Loucy (cell line): ENCODE measurements around the gene APLN.

Experiments used
- EZH2phosphoT487 ChIP-seq: fragments of 200-600 bp; IDR thresholded peaks from 2 replicates; pipeline ENCODE4 v1.6.1; 2018; ENCODE audit warnings: antibody characterized with exemption, mild to moderate bottlenecking, moderate library complexity, borderline replicate concordance
- TF ChIP-seq, protein P1 (sequence below): fragments of 200-600 bp; sonication (generic); conservative IDR thresholded peaks from 2 replicates; pipeline ENCODE4 v1.5.1; 2014; ENCODE audit warnings: mild to moderate bottlenecking, antibody characterized with exemption, low read length

GRCh38 chrX:129682979-129683378 is 28.2 kb upstream of the APLN start:
- TF ChIP-seq, protein P1, sequence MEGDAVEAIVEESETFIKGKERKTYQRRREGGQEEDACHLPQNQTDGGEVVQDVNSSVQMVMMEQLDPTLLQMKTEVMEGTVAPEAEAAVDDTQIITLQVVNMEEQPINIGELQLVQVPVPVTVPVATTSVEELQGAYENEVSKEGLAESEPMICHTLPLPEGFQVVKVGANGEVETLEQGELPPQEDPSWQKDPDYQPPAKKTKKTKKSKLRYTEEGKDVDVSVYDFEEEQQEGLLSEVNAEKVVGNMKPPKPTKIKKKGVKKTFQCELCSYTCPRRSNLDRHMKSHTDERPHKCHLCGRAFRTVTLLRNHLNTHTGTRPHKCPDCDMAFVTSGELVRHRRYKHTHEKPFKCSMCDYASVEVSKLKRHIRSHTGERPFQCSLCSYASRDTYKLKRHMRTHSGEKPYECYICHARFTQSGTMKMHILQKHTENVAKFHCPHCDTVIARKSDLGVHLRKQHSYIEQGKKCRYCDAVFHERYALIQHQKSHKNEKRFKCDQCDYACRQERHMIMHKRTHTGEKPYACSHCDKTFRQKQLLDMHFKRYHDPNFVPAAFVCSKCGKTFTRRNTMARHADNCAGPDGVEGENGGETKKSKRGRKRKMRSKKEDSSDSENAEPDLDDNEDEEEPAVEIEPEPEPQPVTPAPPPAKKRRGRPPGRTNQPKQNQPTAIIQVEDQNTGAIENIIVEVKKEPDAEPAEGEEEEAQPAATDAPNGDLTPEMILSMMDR, result no peak
- TF ChIP-seq EZH2phosphoT487, result no peak
